Ishikawa (cell line): ENCODE data around the gene LRRC58.

ENCODE experiments used
- EP300 ChIP-seq: IDR thresholded peaks from 2 replicates; pipeline ENCODE4 v1.6.1; 2012; ENCODE audit warnings: borderline replicate concordance
- MAX ChIP-seq: IDR thresholded peaks from 2 replicates; pipeline ENCODE4 v1.6.1; 2012
- REST ChIP-seq: IDR thresholded peaks from 2 replicates; pipeline ENCODE4 v1.6.1; 2012; ENCODE audit warnings: low read depth, mild to moderate bottlenecking
- TAF1 ChIP-seq: IDR thresholded peaks from 2 replicates; pipeline ENCODE4 v1.6.1; 2012; ENCODE audit warnings: low read depth, mild to moderate bottlenecking
- YY1 ChIP-seq: IDR thresholded peaks from 2 replicates; pipeline ENCODE4 v1.6.1; 2012; ENCODE audit warnings: low read depth
- ZBTB7A ChIP-seq: IDR thresholded peaks from 2 replicates; pipeline ENCODE4 v1.6.1; 2012; ENCODE audit warnings: low read depth

GRCh38 chr3:120349855-120350125, 636 bp upstream of the LRRC58 start:
- TF ChIP-seq ZBTB7A, result no peak
- no peak for TF ChIP-seq REST
- TF ChIP-seq MAX, result no peak
- no peak for TF ChIP-seq TAF1
- TF ChIP-seq YY1, result no peak
- TF ChIP-seq EP300, result no peak
